SH-SY5Y (cell line): Measurements from ENCODE around the gene DHRS3.

Source experiments
- GATA2 ChIP-seq: IDR thresholded peaks from 2 replicates; pipeline ENCODE4 v1.6.1; 2011; ENCODE audit warnings: mild to moderate bottlenecking, low read depth, low read length
- GATA3 ChIP-seq: IDR thresholded peaks from 2 replicates; pipeline ENCODE4 v1.6.1; 2011; ENCODE audit warnings: low read depth, mild to moderate bottlenecking, low read length, moderate library complexity

DNA sequence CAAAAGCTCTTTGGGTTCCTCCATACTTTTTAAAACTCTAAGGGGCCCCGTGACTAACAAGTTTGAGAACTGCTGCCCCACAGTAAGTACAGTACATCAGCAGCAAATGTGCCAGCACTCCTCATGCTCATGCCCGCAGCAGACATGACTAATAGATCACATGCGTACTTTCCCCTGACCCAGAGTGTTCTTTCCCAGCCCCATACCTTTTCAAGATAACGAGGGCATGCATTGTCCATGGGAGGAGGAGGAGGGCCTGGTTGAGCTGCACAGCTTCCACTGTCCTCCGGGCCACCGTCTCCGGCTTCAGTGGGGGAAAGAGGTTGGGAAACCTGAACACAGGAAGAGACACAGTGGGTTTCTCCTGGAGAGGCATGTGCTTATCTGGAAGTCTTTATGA lies 45.5 kb downstream of the DHRS3 start:
- TF ChIP-seq GATA3: no peak
- TF ChIP-seq GATA2: no peak
